Peyer's patch (tissue), 4 donors: ENCODE data around the gene PCDHGA5.

Experiments
- POLR2A ChIP-seq, 2 donors: fragments of 450-650 bp; IDR thresholded peaks; one replicate each; pipeline ENCODE4 v1.5.1; 2017; ENCODE audit warnings: antibody characterized with exemption in 2 of 2, mild to moderate bottlenecking in 2 of 2, moderate library complexity in 2 of 2
- TF ChIP-seq, protein P1 (sequence below), 6 experiments: fragments of 450-650 bp in 4 of 6; fragments of 200-600 bp in 2 of 6; sonication (generic) in 1 of 6; IDR thresholded peaks; one replicate each; pipeline ENCODE4 v1.5.1; 2017 to 2019; ENCODE audit warnings: antibody characterized with exemption in 6 of 6, mild to moderate bottlenecking in 3 of 6, moderate library complexity in 1 of 6

DNA sequence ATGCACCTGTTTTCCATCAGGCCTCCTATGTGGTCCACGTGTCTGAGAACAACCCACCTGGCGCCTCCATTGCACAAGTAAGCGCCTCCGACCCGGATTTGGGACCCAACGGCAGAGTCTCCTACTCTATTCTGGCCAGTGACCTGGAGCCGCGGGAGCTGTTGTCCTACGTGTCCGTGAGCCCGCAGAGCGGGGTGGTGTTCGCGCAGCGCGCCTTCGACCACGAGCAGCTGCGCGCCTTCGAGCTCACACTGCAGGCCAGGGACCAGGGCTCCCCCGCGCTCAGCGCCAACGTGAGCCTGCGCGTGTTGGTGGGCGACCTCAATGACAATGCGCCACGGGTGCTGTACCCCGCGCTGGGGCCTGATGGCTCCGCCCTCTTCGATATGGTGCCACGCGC, 12.4 kb upstream of the PCDHGA5 start:
- TF ChIP-seq POLR2A (IDR thresholded peaks at IDR 0.05): no peak
- TF ChIP-seq, protein P1, sequence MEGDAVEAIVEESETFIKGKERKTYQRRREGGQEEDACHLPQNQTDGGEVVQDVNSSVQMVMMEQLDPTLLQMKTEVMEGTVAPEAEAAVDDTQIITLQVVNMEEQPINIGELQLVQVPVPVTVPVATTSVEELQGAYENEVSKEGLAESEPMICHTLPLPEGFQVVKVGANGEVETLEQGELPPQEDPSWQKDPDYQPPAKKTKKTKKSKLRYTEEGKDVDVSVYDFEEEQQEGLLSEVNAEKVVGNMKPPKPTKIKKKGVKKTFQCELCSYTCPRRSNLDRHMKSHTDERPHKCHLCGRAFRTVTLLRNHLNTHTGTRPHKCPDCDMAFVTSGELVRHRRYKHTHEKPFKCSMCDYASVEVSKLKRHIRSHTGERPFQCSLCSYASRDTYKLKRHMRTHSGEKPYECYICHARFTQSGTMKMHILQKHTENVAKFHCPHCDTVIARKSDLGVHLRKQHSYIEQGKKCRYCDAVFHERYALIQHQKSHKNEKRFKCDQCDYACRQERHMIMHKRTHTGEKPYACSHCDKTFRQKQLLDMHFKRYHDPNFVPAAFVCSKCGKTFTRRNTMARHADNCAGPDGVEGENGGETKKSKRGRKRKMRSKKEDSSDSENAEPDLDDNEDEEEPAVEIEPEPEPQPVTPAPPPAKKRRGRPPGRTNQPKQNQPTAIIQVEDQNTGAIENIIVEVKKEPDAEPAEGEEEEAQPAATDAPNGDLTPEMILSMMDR (IDR thresholded peaks at IDR 0.05): no peak
